T47D (cell line): Measurements from ENCODE around the gene ELOVL2.

Experiments
- DNase-seq, 2 experiments: peaks; one replicate each; pipeline versions ENCODE4 v3.0.0 to v3.0.0-alpha.2; 2011 to 2012; ENCODE audit warnings: low read depth in 1 of 2, low spot score in 1 of 2
- JUND ChIP-seq: IDR thresholded peaks from 2 replicates; pipeline ENCODE4 v1.6.1; 2012; ENCODE audit warnings: low read depth
- in situ Hi-C: cut with HindIII; loops from 2 replicates; pipeline ENCODE4 v1.10.0; 2016; ENCODE audit warnings: low sequenced_read_pairs, low pct_unique_long_range_greater_than_20kb

The ELOVL2 gene

GRCh38 chr6:11027565-11028110 is 16.5 kb downstream of the ELOVL2 start:
- no peak for TF ChIP-seq JUND
- in situ Hi-C loops, result no loop called here
- no peak for DNase-seq

GRCh38 chr6:11025921-11026635 is 18.0 kb downstream of the ELOVL2 start:
- no peak for DNase-seq
- no peak for TF ChIP-seq JUND
- in situ Hi-C loops, result no loop called here

GRCh38 chr6:11025130-11025529 is 19.0 kb downstream of the ELOVL2 start:
- DNase-seq, result no peak
- TF ChIP-seq JUND, result no peak
- in situ Hi-C loops, result no loop called here

GRCh38 chr6:11023032-11023431 is 21.1 kb downstream of the ELOVL2 start:
- in situ Hi-C loops, result no loop called here
- no peak for TF ChIP-seq JUND
- no peak for DNase-seq

GRCh38 chr6:11021714-11022113 is 22.4 kb downstream of the ELOVL2 start:
- DNase-seq, result no peak

GRCh38 chr6:11021003-11021402 is 23.1 kb downstream of the ELOVL2 start:
- TF ChIP-seq JUND, result no peak
- no peak for DNase-seq
- in situ Hi-C loops, result no loop called here

More at GRCh38 chr6:11021714-11022113, 22.4 kb downstream of the ELOVL2 start:
- in situ Hi-C loops, result no loop called here
- TF ChIP-seq JUND, result no peak

GRCh38 chr6:11018225-11018624 is 25.9 kb downstream of the ELOVL2 start:
- DNase-seq, result no peak
- in situ Hi-C loops, result no loop called here

GRCh38 chr6:11017090-11017489 is 27.0 kb downstream of the ELOVL2 start:
- in situ Hi-C loops, result no loop called here
- DNase-seq, result no peak
- no peak for TF ChIP-seq JUND

More at GRCh38 chr6:11018225-11018624, 25.9 kb downstream of the ELOVL2 start:
- TF ChIP-seq JUND, result no peak

- DNase-seq, result no peak
- in situ Hi-C loops, result no loop called here
- TF ChIP-seq JUND, result no peak
Measured at GRCh38 chr6:11016452-11016851, 27.7 kb downstream of the ELOVL2 start.

- no peak for DNase-seq
- no peak for TF ChIP-seq JUND
- in situ Hi-C loops, result no loop called here
Measured at GRCh38 chr6:11015102-11015501, 29.0 kb downstream of the ELOVL2 start.

GRCh38 chr6:11013721-11014070 is 30.4 kb downstream of the ELOVL2 start:
- no peak for TF ChIP-seq JUND
- in situ Hi-C loops, result no loop called here
- DNase-seq, result no peak

- in situ Hi-C loops, result no loop called here
- no peak for TF ChIP-seq JUND
- no peak for DNase-seq
Measured at GRCh38 chr6:11012976-11013720, 31.0 kb downstream of the ELOVL2 start.

- in situ Hi-C loops, result no loop called here
- no peak for TF ChIP-seq JUND
- no peak for DNase-seq
Measured at GRCh38 chr6:11012295-11012754, 31.8 kb downstream of the ELOVL2 start.
